IMR-90 (cell line): ENCODE results near the gene TLL1. TPM values are rescaled to one million over a fixed set of nuclear protein-coding genes. Genes with fewer than 3 reads are reported as not detected.

Source experiments
- ATAC-seq: fragments of 200-7000 bp; cut with Tn5 transposase; 2 replicates; pipeline ENCODE4 v1.9.1; 2020; ENCODE audit warnings: low read depth, mild to moderate bottlenecking, moderate library complexity
- BruUV-seq: library from RNA; stranded (reverse); fragments of 400-500 nt; replicated peaks from 2 replicates; lab custom pipeline; 2021; lab: Mats Ljungman, UMichigan
- CTCF ChIA-PET: fragments of 300-600 bp; formaldehyde crosslinking; extraction: SDS; loops from one replicate; lab custom pipeline; 2021; ENCODE audit warnings: antibody characterized with exemption; lab: Yijun Ruan, JAX
- POLR2A ChIA-PET: fragments of 300-600 bp; sonication (Branson Sonifier 250); formaldehyde crosslinking; loops from one replicate; lab custom pipeline; 2022; ENCODE audit warnings: antibody characterized with exemption; ENCODE audit not compliant: unreplicated experiment; lab: Charles Lee
- DNase-seq: peaks from one replicate; pipeline ENCODE4 v3.0.0; 2013
- H2AFZ ChIP-seq: replicated peaks from 2 replicates; pipeline ENCODE3; 2013; ENCODE audit warnings: low read length, mild to moderate bottlenecking; ENCODE audit not compliant: poor library complexity
- H2AK5ac ChIP-seq: 2 replicates; pipeline ENCODE4 v1.6.1; 2013; ENCODE audit warnings: low read depth, low read length, inconsistent platforms
- H2AK9ac ChIP-seq: replicated peaks from 2 replicates; pipeline ENCODE3; 2013; ENCODE audit warnings: mild to moderate bottlenecking, low read depth, low read length, moderate library complexity; ENCODE audit not compliant: poor library complexity
- H2BK120ac ChIP-seq: 2 replicates; pipeline ENCODE4 v1.6.1; 2013; ENCODE audit warnings: low read depth, low read length, inconsistent platforms
- H2BK15ac ChIP-seq: 3 replicates; pipeline ENCODE4 v1.6.1; 2013; ENCODE audit warnings: low read depth, low read length, inconsistent platforms
- H2BK20ac ChIP-seq: 2 replicates; pipeline ENCODE4 v1.6.1; 2013; ENCODE audit warnings: low read depth, mild to moderate bottlenecking, inconsistent platforms, low read length, moderate library complexity
- H2BK5ac ChIP-seq: 2 replicates; pipeline ENCODE4 v1.6.1; 2013; ENCODE audit warnings: mild to moderate bottlenecking, low read depth, low read length, inconsistent platforms; ENCODE audit not compliant: poor library complexity, severe bottlenecking
- H3K14ac ChIP-seq: replicated peaks from 2 replicates; pipeline ENCODE4 v1.6.1; 2013; ENCODE audit warnings: low read depth, low read length, inconsistent platforms
- H3K18ac ChIP-seq: 2 replicates; pipeline ENCODE4 v1.6.1; 2013; ENCODE audit warnings: low read depth, low read length, control low read depth
- H3K23ac ChIP-seq: 2 replicates; pipeline ENCODE4 v1.6.1; 2013; ENCODE audit warnings: low read depth, low read length, inconsistent platforms
- H3K27ac ChIP-seq: 2 replicates; pipeline ENCODE4 v1.5.1; 2013; ENCODE audit warnings: mild to moderate bottlenecking, control low read depth, low read length; ENCODE audit not compliant: insufficient read depth
- H3K27me3 ChIP-seq: 2 replicates; pipeline ENCODE4 v1.6.1; 2013; ENCODE audit warnings: low read length; ENCODE audit not compliant: control insufficient read depth, insufficient read depth
- H3K36me3 ChIP-seq: 2 replicates; pipeline ENCODE4 v1.6.1; 2013; ENCODE audit warnings: low read length, mixed read lengths; ENCODE audit not compliant: control insufficient read depth, insufficient read depth
- H3K4ac ChIP-seq: 2 replicates; pipeline ENCODE4 v1.6.1; 2013; ENCODE audit warnings: low read depth, low read length, inconsistent platforms
- H3K4me1 ChIP-seq: 2 replicates; pipeline ENCODE4 v1.6.1; 2013; ENCODE audit warnings: low read length, mixed read lengths; ENCODE audit not compliant: control insufficient read depth, insufficient read depth
- H3K4me2 ChIP-seq: 2 replicates; pipeline ENCODE4 v1.6.1; 2013; ENCODE audit warnings: low read depth, mild to moderate bottlenecking, control low read depth, low read length, moderate library complexity
- H3K4me3 ChIP-seq: 2 replicates; pipeline ENCODE4 v1.5.1; 2013; ENCODE audit warnings: low read depth, mild to moderate bottlenecking, control low read depth, low read length, moderate library complexity; ENCODE audit not compliant: insufficient read depth
- H3K56ac ChIP-seq: 2 replicates; pipeline ENCODE4 v1.6.1; 2013; ENCODE audit warnings: low read length, inconsistent platforms; ENCODE audit not compliant: insufficient read depth; ENCODE audit errors: extremely low read depth
- H3K79me1 ChIP-seq, 2 experiments: 2 replicates each; pipeline ENCODE4 v1.6.1; 2013; ENCODE audit warnings: low read length in 2 of 2, inconsistent platforms in 1 of 2, low read depth in 1 of 2
- H3K9ac ChIP-seq: 2 replicates; pipeline ENCODE4 v1.6.1; 2013; ENCODE audit warnings: low read depth, low read length, control low read depth
- H3K9me1 ChIP-seq: 2 replicates; pipeline ENCODE4 v1.6.1; 2013; ENCODE audit warnings: low read length, inconsistent platforms; ENCODE audit not compliant: insufficient read depth
- H3K9me3 ChIP-seq: 2 replicates; pipeline ENCODE4 v1.6.1; 2013; ENCODE audit warnings: low read length; ENCODE audit not compliant: control insufficient read depth, insufficient read depth
- H4K20me1 ChIP-seq: 2 replicates; pipeline ENCODE4 v1.6.1; 2013; ENCODE audit warnings: low read length, inconsistent platforms; ENCODE audit not compliant: insufficient read depth
- H4K5ac ChIP-seq: 2 replicates; pipeline ENCODE4 v1.6.1; 2013; ENCODE audit warnings: mild to moderate bottlenecking, low read depth, low read length, control low read depth
- H4K8ac ChIP-seq, 2 experiments: 2 replicates each; pipeline ENCODE4 v1.6.1; 2013; ENCODE audit warnings: low read depth in 2 of 2, low read length in 2 of 2, control low read depth in 1 of 2, inconsistent platforms in 1 of 2
- H4K91ac ChIP-seq: 2 replicates; pipeline ENCODE4 v1.6.1; 2013; ENCODE audit warnings: low read depth, low read length, inconsistent platforms; ENCODE audit not compliant: insufficient read depth
- MAZ ChIP-seq: IDR thresholded peaks from 2 replicates; pipeline ENCODE4 v1.6.1; 2012; ENCODE audit warnings: low read depth, mild to moderate bottlenecking, low read length, improper control_type of control experiment, moderate library complexity, borderline replicate concordance
- MXI1 ChIP-seq: IDR thresholded peaks from 2 replicates; pipeline ENCODE4 v1.6.1; 2012; ENCODE audit warnings: low read depth, mild to moderate bottlenecking, low read length, moderate library complexity, borderline replicate concordance
- NFE2L2 ChIP-seq: fragments of 150-350 bp; IDR thresholded peaks from 2 replicates; pipeline ENCODE4 v1.6.1; 2016; ENCODE audit warnings: low read depth, mild to moderate bottlenecking, low read length
- POLR2A ChIP-seq: IDR thresholded peaks from 2 replicates; pipeline ENCODE4 v1.6.1; 2012; ENCODE audit warnings: mild to moderate bottlenecking, low read depth, low read length
- WGBS, 2 experiments: methylation state at CpG; one replicate each; pipeline versions ENCODE4 v1.1.5 to v1.1.7; 2013; ENCODE audit warnings: missing lambda C conversion rate in 2 of 2; ENCODE audit not compliant: insufficient read length in 1 of 2; ENCODE audit errors: extremely low coverage in 2 of 2; 5-methylcytosine and 5-hydroxymethylcytosine counted together
- dilution Hi-C: fragments of 300-500 bp; cut with HindIII; formaldehyde crosslinking; loops from one replicate; pipeline ENCODE4 v1.14.3; 2018; ENCODE audit warnings: low sequenced_read_pairs; ENCODE audit not compliant: unreplicated experiment
- in situ Hi-C: fragments of 300-500 bp; cut with MboI; formaldehyde crosslinking; loops from 3 replicates; pipeline ENCODE4 v1.14.3; 2019; ENCODE audit warnings: low sequenced_read_pairs, inconsistent platforms, mixed read lengths
- intact Hi-C: fragments of 100-400 bp; cut with micrococcal nuclease; formaldehyde crosslinking; loops from 2 replicates; pipeline ENCODE4 v1.10.0; 2022
- polyA plus RNA-seq, 3 experiments: library from polyadenylated mRNA; depleted of rRNA; stranded (reverse); fragments of >200 nt; gene quantifications; 2 replicates each; pipeline ENCODE4 v1.2.3, GENCODE V29; 2012; ENCODE audit warnings: low replicate concordance in 1 of 3
- total RNA-seq: library from RNA; depleted of rRNA; stranded (reverse); fragments of >200 nt; gene quantifications from 2 replicates; pipeline ENCODE4 v1.2.3, GENCODE V29; 2012

TLL1 gene
- total and polyA plus RNA-seq, 2 of the 4 experiments (the other 2 are of a cell fraction), result not detected

DNA sequence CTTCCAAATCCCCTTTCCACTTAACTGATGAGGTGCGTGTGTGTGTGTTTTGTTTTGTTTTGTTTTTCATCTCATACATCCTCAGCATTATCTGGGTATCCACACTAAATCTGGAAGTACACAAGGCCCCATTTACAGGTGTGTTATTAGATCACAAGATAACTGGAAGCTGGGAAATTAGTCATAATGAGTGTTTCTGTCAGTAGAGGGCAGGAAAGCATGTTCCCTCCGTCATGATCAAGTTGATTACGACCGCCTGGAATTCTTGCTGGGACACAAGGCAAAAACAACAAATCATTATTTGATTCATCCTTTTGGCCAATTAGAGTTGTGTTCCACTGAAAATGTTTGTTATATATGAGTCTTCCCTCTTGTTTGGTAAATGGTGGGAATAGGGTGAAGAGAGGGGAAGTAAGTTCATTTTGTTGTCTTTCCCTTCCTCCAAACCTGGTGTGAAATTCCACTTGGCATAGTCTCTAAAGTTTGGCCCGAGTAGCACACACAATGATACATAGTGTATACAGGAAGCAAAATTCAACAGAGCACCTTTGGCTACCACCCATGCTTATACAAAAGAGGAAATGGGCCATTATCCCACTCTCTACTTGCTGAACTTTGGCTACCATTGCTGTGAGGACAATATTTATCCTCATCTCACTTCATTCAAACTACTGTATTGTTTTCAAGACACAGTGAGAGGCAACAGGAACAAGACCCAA, 33.3 kb upstream of the TLL1 start:
- CTCF ChIA-PET, result no interaction called here
- in situ Hi-C loops, result no loop called here

More for the DNA sequence above, 33.3 kb upstream of the TLL1 start:
- no peaks in the 10 kb centered on the region for H3K79me1 ChIP-seq
- no peak overlapping the region for H3K4me2 ChIP-seq
- H3K4me1 ChIP-seq, result no peaks in the 10 kb centered on the region
- no peak overlapping the region for H4K91ac ChIP-seq
- no peak overlapping the region for H4K8ac ChIP-seq
- WGBS, 2 experiments, result no CpG with 5 or more reads among the region's 5 CpGs
- no peak overlapping the region for H3K14ac ChIP-seq
- TF ChIP-seq MAZ (no peak), POLR2A (no peak), MXI1 (no peak), NFE2L2 (no peak)
- H3K23ac ChIP-seq, result no peak overlapping the region
- H3K4me3 ChIP-seq, result no peak overlapping the region
- DNase-seq (no peak), ATAC-seq (no peak)
- no peak overlapping the region for H3K27ac ChIP-seq
- no peak overlapping the region for H2BK20ac ChIP-seq
- no peak overlapping the region for H3K56ac ChIP-seq
- POLR2A ChIA-PET, result no interaction called here
- no peak overlapping the region for H2BK5ac ChIP-seq
- H2AK9ac ChIP-seq, result no peak overlapping the region
- H3K9me3 ChIP-seq, result peaks cover 7% of the 10 kb centered on the region
- dilution Hi-C loops, result no loop called here
- H3K27me3 ChIP-seq, result no peaks in the 10 kb centered on the region
- BruUV-seq, result no TSS peak
- H3K36me3 ChIP-seq, result no peaks in the 10 kb centered on the region
- H2BK15ac ChIP-seq, result no peak overlapping the region
- H3K4ac ChIP-seq, result no peak overlapping the region
- no peak overlapping the region for H3K18ac ChIP-seq
- H2BK120ac ChIP-seq, result no peak overlapping the region
- H4K5ac ChIP-seq, result no peak overlapping the region
- H3K9me1 ChIP-seq, result no peaks in the 10 kb centered on the region
- H2AFZ ChIP-seq, result no peak overlapping the region
- H3K9ac ChIP-seq, result no peak overlapping the region
- H2AK5ac ChIP-seq, result no peak overlapping the region
- intact Hi-C loops, result no loop called here
- no peaks in the 10 kb centered on the region for H4K20me1 ChIP-seq
